GM13977 (cell line): ENCODE measurements around the gene MYCBP2.
"Not testable (repeated sequence)": the region's sequence is repeated elsewhere in the genome, so short reads cannot be mapped to it uniquely, and the experiment has no call there.

Experiments used
- DNase-seq: peaks from one replicate; pipeline ENCODE4 v3.0.0; 2012; ENCODE audit warnings: low spot score
- in situ Hi-C: fragments of 300-500 bp; cut with MboI; formaldehyde crosslinking; loops from one replicate; pipeline ENCODE4 v1.12.0; 2022; ENCODE audit warnings: low sequenced_read_pairs, low pct_unique_long_range_greater_than_20kb, mixed read lengths, inconsistent platforms; ENCODE audit not compliant: unreplicated experiment
- TF ChIP-seq, protein P1 (sequence below): IDR thresholded peaks from 2 replicates; pipeline ENCODE4 v1.5.1; 2012; ENCODE audit warnings: mild to moderate bottlenecking, control low read depth; ENCODE audit not compliant: insufficient read depth; ENCODE audit errors: extremely low read depth, missing control alignments

Gene MYCBP2

DNA sequence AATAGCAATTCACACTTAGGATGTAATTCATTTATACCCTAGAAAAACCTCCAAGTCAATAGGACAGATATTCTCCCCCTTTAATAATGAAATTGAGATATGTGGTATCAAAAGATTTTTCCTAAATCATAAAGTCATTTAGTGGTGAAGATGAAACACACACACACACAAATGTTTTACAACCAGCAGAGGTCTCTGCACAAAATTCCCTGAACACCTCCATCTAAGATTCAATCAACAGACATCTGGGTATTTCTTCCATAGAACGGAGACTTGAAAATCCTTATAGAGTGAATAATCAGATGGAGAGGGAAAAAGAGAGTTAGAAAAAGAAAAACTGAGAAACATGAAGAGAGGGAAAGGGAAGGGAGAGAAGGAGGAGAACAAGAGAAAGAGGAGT is 52.8 kb downstream of the MYCBP2 start:
- TF ChIP-seq, protein P1, sequence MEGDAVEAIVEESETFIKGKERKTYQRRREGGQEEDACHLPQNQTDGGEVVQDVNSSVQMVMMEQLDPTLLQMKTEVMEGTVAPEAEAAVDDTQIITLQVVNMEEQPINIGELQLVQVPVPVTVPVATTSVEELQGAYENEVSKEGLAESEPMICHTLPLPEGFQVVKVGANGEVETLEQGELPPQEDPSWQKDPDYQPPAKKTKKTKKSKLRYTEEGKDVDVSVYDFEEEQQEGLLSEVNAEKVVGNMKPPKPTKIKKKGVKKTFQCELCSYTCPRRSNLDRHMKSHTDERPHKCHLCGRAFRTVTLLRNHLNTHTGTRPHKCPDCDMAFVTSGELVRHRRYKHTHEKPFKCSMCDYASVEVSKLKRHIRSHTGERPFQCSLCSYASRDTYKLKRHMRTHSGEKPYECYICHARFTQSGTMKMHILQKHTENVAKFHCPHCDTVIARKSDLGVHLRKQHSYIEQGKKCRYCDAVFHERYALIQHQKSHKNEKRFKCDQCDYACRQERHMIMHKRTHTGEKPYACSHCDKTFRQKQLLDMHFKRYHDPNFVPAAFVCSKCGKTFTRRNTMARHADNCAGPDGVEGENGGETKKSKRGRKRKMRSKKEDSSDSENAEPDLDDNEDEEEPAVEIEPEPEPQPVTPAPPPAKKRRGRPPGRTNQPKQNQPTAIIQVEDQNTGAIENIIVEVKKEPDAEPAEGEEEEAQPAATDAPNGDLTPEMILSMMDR, result no peak
- in situ Hi-C loops, result no loop called here
- no peak for DNase-seq

DNA sequence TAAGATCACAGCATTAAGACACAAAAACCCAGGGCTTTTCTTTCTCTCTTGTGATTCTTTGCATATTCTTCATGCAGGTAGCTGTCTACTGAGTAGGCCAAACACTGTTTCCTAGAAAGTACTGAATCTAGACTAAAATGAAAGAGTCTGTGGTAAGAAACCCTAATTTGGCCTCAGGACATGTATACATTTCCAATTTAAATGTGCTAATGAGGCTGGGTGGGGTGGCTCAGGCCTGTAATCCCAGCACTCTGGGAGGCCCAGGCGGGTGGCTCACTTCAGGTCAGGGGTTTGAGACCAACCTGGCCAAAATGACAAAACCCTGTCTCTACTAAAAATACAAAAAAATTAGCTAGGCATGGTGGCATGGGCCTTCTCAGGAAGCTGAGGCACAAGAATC is 57.8 kb downstream of the MYCBP2 start:
- DNase-seq, result no peak
- in situ Hi-C loops, result no loop called here
- TF ChIP-seq, protein P1, result no peak

DNA sequence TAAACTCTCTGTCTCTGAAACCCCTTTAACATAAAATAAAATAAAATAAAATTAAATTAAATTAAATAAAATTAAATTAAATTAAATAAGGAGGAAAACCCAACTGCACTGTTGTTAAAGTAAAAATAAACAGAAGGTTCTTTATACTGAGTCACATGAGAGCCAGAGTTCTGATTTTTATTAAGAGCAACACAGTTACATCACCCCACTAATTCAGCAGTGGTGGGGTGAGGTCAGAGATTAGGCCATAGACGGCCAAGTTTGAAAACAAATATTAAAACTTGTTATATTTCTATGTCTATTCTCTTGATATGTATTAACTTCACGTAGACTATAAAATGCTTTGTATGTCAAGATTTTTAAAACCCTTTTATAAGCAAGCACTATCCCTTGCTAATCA is 59.5 kb downstream of the MYCBP2 start:
- in situ Hi-C loops, result no loop called here
- TF ChIP-seq, protein P1, result no peak
- no peak for DNase-seq

DNA sequence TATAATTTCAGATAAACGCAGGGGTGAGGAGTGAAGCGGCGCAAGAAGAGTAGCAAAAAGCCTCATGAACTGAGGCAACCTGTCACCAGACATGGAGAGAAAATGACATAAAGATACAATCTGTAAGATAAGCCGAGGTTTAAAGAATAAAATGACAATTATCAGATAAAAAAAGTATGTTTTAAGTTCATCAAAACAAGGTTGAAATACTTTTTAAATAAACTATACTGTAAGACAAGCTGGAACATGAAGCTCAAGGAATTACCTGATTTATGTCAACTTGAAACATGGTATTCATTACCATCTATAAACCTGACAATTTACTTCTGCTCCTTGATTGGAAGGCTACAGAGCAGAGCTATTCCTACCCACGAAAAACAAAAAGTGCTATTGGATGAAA is 61.6 kb downstream of the MYCBP2 start:
- in situ Hi-C loops, result no loop called here
- no peak for DNase-seq
- TF ChIP-seq, protein P1, result no peak

DNA sequence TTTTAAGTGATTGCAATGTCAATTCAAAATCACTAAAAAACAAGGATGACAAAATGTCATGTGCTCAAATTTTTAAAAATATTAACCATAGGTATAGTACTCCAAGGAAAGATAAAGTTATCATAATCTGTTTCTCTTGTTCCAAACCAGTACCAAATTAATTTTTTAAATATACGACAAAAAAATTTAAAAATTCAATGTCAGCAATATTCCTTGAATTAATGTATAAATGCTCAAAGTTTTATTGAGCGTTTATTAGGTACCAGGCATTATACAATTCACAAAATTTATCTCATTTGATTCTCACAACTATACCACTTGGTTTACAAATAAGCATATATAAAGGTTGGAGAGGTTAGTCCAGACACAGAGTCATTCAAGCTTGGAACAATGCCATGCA is 64.7 kb downstream of the MYCBP2 start:
- no peak for DNase-seq
- TF ChIP-seq, protein P1, result no peak
- in situ Hi-C loops, result no loop called here

DNA sequence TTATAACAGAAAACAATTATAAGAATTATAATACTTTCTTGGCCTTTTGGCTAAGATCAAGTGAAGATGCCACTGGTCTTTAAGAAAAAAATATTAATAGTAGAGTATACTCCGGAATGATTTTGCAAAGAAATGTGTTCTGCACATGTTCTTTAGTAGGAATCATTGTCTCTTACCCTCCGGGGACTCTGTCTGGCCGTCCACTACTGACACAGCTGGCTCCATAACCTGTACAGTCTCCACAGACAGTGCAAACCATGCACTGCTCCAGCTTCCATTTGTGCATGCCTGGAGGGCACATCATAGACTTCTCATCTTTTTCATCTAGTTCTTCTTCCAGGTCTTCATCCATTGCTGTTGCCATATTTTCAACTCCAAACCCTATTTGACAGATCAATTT is 75.9 kb downstream of the MYCBP2 start:
- no peak for DNase-seq
- TF ChIP-seq, protein P1, result no peak
- in situ Hi-C loops, result no loop called here

DNA sequence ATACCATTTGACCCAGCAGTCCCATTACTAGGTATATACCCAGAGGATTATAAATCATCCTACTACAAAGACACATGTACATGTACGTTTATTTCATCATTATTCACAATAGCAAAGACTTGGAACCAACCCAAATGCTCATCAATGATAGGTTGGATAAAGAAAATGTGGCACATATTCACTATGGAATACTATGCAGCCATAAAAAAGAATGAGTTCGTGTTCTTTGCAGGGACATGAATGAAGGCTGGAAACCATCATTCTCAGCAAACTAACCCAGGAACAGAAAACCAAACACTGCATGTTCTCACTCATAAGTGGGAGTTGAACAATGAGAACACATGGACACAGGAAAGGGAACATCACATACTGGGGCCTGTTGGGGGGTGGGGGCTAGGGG is 81.7 kb downstream of the MYCBP2 start:
- DNase-seq, in situ Hi-C loops: not testable (repeated sequence)
